Activated B cell treated with CpG ODN at 0.5 μM for 24 hours (primary cell): ENCODE measurements around the gene TPM4. TPM values are rescaled to one million over a fixed set of nuclear protein-coding genes. Genes with fewer than 3 reads are reported as not detected.
"Not testable (repeated sequence)": the region's sequence is repeated elsewhere in the genome, so short reads cannot be mapped to it uniquely, and the experiment has no call there.

Experiments used
- ATAC-seq: fragments of 200-7000 bp; cut with Tn5 transposase; one replicate; pipeline ENCODE4 v1.10.0; 2021; ENCODE audit warnings: low read depth, mild to moderate bottlenecking, moderate library complexity
- CTCF ChIA-PET: fragments of 350-600 bp; sonication (Branson Sonifier 250); formaldehyde crosslinking; loops from one replicate; lab custom pipeline; 2021; ENCODE audit warnings: antibody characterized with exemption; lab: Charles Lee
- POLR2A ChIA-PET: fragments of 350-600 bp; sonication (Branson Sonifier 250); formaldehyde crosslinking; loops from one replicate; lab custom pipeline; 2021; ENCODE audit warnings: antibody characterized with exemption; lab: Charles Lee
- DNase-seq: peaks from one replicate; pipeline ENCODE4 v3.0.0; 2022
- H3K27ac Mint-ChIP-seq: one replicate; pipeline ENCODE4 v1.8.0; 2020; ENCODE audit warnings: mixed read lengths
- H3K27me3 Mint-ChIP-seq: one replicate; pipeline ENCODE4 v1.8.0; 2021; ENCODE audit warnings: mixed read lengths
- H3K36me3 Mint-ChIP-seq: one replicate; pipeline ENCODE4 v1.8.0; 2021; ENCODE audit warnings: low read depth, mixed read lengths
- H3K4me1 Mint-ChIP-seq: one replicate; pipeline ENCODE4 v1.8.0; 2021; ENCODE audit warnings: mixed read lengths
- H3K4me3 Mint-ChIP-seq: one replicate; pipeline ENCODE4 v1.8.0; 2020; ENCODE audit warnings: mild to moderate bottlenecking, mixed read lengths
- H3K9me3 Mint-ChIP-seq: one replicate; pipeline ENCODE4 v1.8.0; 2020; ENCODE audit warnings: mixed read lengths
- intact Hi-C: fragments of 100-400 bp; cut with micrococcal nuclease; formaldehyde crosslinking; loops from one replicate; pipeline ENCODE4 v1.15.1; 2024
- total RNA-seq: library from RNA; stranded (reverse); gene quantifications from 2 replicates; pipeline ENCODE4 v1.2.3, GENCODE V29; 2022
- TF ChIP-seq, protein P1 (sequence below): fragments of 200-600 bp; IDR thresholded peaks from one replicate; pipeline ENCODE4 v1.8.0; 2022; ENCODE audit warnings: antibody characterized with exemption, mild to moderate bottlenecking

The TPM4 gene
- total RNA-seq, 1 donor from 2014 or later = 257 TPM

DNA sequence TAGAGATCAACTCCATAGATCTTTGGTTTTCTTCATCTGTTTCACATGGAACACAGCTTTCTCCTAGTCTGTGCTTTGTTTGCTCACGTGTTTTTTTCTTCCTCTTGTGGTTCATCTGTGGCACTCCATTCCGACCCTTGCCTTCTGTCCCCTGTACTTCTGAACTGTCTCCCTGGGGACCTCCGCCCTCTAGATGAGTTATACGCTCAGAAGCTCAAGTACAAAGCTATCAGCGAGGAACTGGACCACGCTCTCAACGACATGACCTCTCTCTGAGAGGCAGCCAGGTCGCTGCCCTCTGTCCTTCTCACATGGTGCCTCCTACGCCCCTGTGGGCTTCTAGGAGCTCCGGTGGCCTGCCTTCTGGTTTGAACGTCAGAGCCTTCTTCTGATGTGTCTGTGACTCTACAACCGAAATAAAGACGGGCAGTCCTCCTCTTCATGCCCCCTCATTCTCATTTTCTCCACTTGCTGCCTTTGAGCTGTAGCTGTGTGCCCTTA is 18.8 kb downstream of the TPM4 start:
- ChIA-PET CTCF (interaction anchor here (0.7 to 2.1 kb wide), 5 partner anchors 9 to 32 kb away, joined by 3 to 12 read pairs (median 5); no protein-coding TSS in a partner anchor), POLR2A (interaction anchor here (0.7 to 3.5 kb wide), 12 partner anchors 9 to 282 kb away, joined by 3 to 24 read pairs (median 8); partner anchors contain the start of genes HSH2D and RAB8A)
- no peaks in the 10 kb centered on the region for H3K27me3 Mint-ChIP-seq
- peaks cover 88% of the 10 kb centered on the region for H3K36me3 Mint-ChIP-seq
- ATAC-seq (peak; percentile 81), DNase-seq (no peak)
- H3K4me3 Mint-ChIP-seq = no peak overlapping the region
- intact Hi-C loops = no loop called here
- peaks cover 13% of the 10 kb centered on the region for H3K4me1 Mint-ChIP-seq
- peak overlapping the region; percentile 57 for H3K27ac Mint-ChIP-seq
- H3K9me3 Mint-ChIP-seq = no peaks in the 10 kb centered on the region
- TF ChIP-seq, protein P1, sequence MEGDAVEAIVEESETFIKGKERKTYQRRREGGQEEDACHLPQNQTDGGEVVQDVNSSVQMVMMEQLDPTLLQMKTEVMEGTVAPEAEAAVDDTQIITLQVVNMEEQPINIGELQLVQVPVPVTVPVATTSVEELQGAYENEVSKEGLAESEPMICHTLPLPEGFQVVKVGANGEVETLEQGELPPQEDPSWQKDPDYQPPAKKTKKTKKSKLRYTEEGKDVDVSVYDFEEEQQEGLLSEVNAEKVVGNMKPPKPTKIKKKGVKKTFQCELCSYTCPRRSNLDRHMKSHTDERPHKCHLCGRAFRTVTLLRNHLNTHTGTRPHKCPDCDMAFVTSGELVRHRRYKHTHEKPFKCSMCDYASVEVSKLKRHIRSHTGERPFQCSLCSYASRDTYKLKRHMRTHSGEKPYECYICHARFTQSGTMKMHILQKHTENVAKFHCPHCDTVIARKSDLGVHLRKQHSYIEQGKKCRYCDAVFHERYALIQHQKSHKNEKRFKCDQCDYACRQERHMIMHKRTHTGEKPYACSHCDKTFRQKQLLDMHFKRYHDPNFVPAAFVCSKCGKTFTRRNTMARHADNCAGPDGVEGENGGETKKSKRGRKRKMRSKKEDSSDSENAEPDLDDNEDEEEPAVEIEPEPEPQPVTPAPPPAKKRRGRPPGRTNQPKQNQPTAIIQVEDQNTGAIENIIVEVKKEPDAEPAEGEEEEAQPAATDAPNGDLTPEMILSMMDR = no peak

DNA sequence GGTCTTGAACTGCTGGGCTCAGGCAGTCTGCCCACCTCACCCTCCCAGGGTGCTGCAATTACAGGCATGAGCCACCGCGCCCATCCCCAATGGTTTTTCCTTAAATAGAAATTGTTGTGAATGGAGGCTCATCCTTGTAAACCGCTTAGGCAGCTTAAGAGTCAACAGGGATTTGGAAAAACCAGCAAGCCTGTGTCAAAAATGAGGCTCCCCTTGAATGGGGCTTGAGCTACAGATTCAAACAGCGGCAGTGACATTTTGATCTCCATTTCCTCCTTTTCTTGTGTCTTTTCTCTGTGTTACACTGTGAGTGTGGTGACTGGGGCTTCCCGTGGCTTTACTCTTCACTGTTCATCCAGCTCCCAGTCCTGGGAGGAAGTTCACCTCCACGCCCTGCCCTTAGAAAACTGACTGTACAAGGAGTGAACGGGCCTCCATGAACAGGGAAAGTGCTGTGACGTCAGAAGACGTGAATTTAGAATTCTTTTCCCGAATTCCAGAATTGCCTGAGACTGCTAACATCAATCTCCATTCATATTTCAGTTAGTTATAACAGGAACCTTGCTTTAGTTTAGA is 20.1 kb downstream of the TPM4 start:
- no peaks in the 10 kb centered on the region for H3K27me3 Mint-ChIP-seq
- no peak overlapping the region for H3K4me3 Mint-ChIP-seq
- DNase-seq (no peak), ATAC-seq (no peak)
- H3K9me3 Mint-ChIP-seq = no peaks in the 10 kb centered on the region
- intact Hi-C loops = no loop called here
- CTCF ChIA-PET = interaction anchor here (2.0 to 2.1 kb wide), 2 partner anchors 10 to 33 kb away, joined by 9 to 12 read pairs; no protein-coding TSS in a partner anchor
- POLR2A ChIA-PET = interaction anchor here (0.7 to 3.5 kb wide), 10 partner anchors 8 to 150 kb away, joined by 3 to 24 read pairs (median 8); partner anchors contain the start of gene RAB8A
- peaks cover 13% of the 10 kb centered on the region for H3K4me1 Mint-ChIP-seq
- TF ChIP-seq, protein P1 = no peak
- peaks cover 88% of the 10 kb centered on the region for H3K36me3 Mint-ChIP-seq
- H3K27ac Mint-ChIP-seq = peak overlapping the region; percentile 53

- Mint-ChIP-seq H3K27me3 (no peaks in the 10 kb centered on the region), H3K4me1 (peaks cover 17% of the 10 kb centered on the region), H3K4me3 (no peak overlapping the region), H3K9me3 (no peaks in the 10 kb centered on the region), H3K36me3 (peaks cover 89% of the 10 kb centered on the region), H3K27ac (peak overlapping the region; percentile 41)
- TF ChIP-seq, protein P1 = no peak
- intact Hi-C loops = no loop called here
- ChIA-PET POLR2A (interaction anchor here (1.0 to 2.2 kb wide), 2 partner anchors 11 to 19 kb away, joined by 3 to 12 read pairs; no protein-coding TSS in a partner anchor), CTCF (no interaction called here)
- ATAC-seq = no peak
- DNase-seq = no peak
These were observed 22.1 kb downstream of the TPM4 start for GRCh38 chr19:16098416-16098768.

DNA sequence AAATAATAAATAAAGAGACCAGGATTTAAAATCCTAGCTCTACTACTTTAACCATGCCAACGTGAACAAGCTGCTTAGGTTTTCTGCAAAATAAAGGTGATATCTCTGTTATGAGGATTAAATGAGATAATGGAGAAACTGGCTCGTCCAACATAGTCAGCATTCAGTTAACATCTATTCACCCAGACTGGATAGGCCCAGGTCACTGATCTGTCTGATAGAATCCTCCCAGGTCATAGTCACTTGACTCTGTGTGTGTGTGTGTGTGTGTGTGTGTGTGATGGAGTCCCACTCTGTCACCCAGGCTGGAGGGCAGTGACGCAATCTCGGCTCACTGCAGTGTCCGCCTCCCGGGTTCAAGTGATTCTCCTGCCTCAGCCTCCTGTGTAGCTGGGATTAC is 22.5 kb downstream of the TPM4 start:
- TF ChIP-seq, protein P1 = no peak
- Mint-ChIP-seq H3K27me3 (no peaks in the 10 kb centered on the region), H3K36me3 (peaks cover 88% of the 10 kb centered on the region), H3K27ac (no peak overlapping the region), H3K4me3 (no peak overlapping the region), H3K9me3 (no peaks in the 10 kb centered on the region), H3K4me1 (peaks cover 17% of the 10 kb centered on the region)
- DNase-seq = no peak
- ChIA-PET CTCF (no interaction called here), POLR2A (interaction anchor here (0.6 to 2.2 kb wide), 3 partner anchors 12 to 34 kb away, joined by 3 to 12 read pairs (median 3); no protein-coding TSS in a partner anchor)
- intact Hi-C loops = no loop called here
- ATAC-seq = no peak

GRCh38 chr19:16099314-16099965 is 23.1 kb downstream of the TPM4 start:
- CTCF ChIA-PET, H3K27me3 Mint-ChIP-seq, H3K4me3 Mint-ChIP-seq, H3K9me3 Mint-ChIP-seq, DNase-seq, intact Hi-C loops, ATAC-seq: not testable (repeated sequence)
- peaks cover 21% of the 10 kb centered on the region for H3K4me1 Mint-ChIP-seq
- POLR2A ChIA-PET = interaction anchor here (0.6 to 2.2 kb wide), 7 partner anchors 10 to 529 kb away, joined by 3 to 12 read pairs (median 4); partner anchors contain the start of gene MED26
- H3K27ac Mint-ChIP-seq = peak overlapping the region; percentile 20
- H3K36me3 Mint-ChIP-seq = peaks cover 82% of the 10 kb centered on the region
